HEK293 (cell line): Measurements from ENCODE around the gene MDGA2.
"Not testable (repeated sequence)": the region's sequence is repeated elsewhere in the genome, so short reads cannot be mapped to it uniquely, and the experiment has no call there.

Experiments used
- CTCF ChIA-PET: fragments of 350-600 bp; formaldehyde crosslinking; extraction: SDS; loops from one replicate; lab custom pipeline; 2021; ENCODE audit warnings: antibody characterized with exemption; lab: Yijun Ruan, JAX
- POLR2A ChIA-PET: fragments of 300-600 bp; formaldehyde crosslinking; extraction: SDS; loops from one replicate; lab custom pipeline; 2020; ENCODE audit warnings: antibody characterized with exemption, inconsistent platforms; lab: Yijun Ruan, JAX
- H3K27ac ChIP-seq: fragments of 200-500 bp; sonication (Bioruptor generic); 2 replicates; pipeline ENCODE4 v1.5.1; 2014; ENCODE audit warnings: low read depth, low read length, control low read depth, inconsistent platforms; ENCODE audit errors: extremely low read depth
- H3K36me3 ChIP-seq, 2 experiments: fragments of 200-500 bp in 1 of 2; sonication (Bioruptor generic) in 1 of 2; 1 replicate in 1 of 2; 2 replicates in 1 of 2; pipeline ENCODE4 v1.5.1; 2014 to 2017; ENCODE audit warnings: inconsistent platforms in 2 of 2, low read length in 2 of 2; ENCODE audit not compliant: control insufficient read depth in 2 of 2, insufficient read depth in 1 of 2
- H3K4me1 ChIP-seq: fragments of 200-500 bp; sonication (Bioruptor generic); 2 replicates; pipeline ENCODE4 v1.5.1; 2014; ENCODE audit warnings: mild to moderate bottlenecking, low read length, inconsistent platforms; ENCODE audit not compliant: control insufficient read depth, insufficient read depth
- H3K4me3 ChIP-seq: 2 replicates; pipeline ENCODE4 v1.5.1; 2011; ENCODE audit warnings: low read depth, mild to moderate bottlenecking, control low read depth, low read length, moderate library complexity
- H3K9me3 ChIP-seq: fragments of 200-500 bp; sonication (Bioruptor generic); 2 replicates; pipeline ENCODE4 v1.5.1; 2014; ENCODE audit warnings: low read depth, low read length, inconsistent platforms; ENCODE audit not compliant: control insufficient read depth, insufficient read depth
- GLI4 ChIP-seq: fragments of 450-650 bp; formaldehyde crosslinking; IDR thresholded peaks from 2 replicates; pipeline ENCODE4 v1.5.1; 2016; ENCODE audit warnings: missing biosample characterization, missing genetic modification characterization
- GLIS2 ChIP-seq: fragments of 450-650 bp; formaldehyde crosslinking; IDR thresholded peaks from 2 replicates; pipeline ENCODE4 v1.5.1; 2016; ENCODE audit warnings: missing biosample characterization, missing genetic modification characterization
- HOXA7 ChIP-seq: sonication (generic); formaldehyde crosslinking; IDR thresholded peaks from 2 replicates; pipeline ENCODE4 v1.8.1; 2022; ENCODE audit warnings: missing genetic modification reagents, borderline replicate concordance
- KLF9 ChIP-seq: fragments of 450-650 bp; formaldehyde crosslinking; IDR thresholded peaks from 2 replicates; pipeline ENCODE4 v1.5.1; 2016; ENCODE audit warnings: missing biosample characterization, missing genetic modification characterization, low read depth
- ZFP41 ChIP-seq: fragments of 450-650 bp; formaldehyde crosslinking; IDR thresholded peaks from 2 replicates; pipeline ENCODE4 v1.5.1; 2016; ENCODE audit warnings: missing biosample characterization, missing genetic modification characterization, borderline replicate concordance
- ZNF214 ChIP-seq: fragments of 450-650 bp; formaldehyde crosslinking; IDR thresholded peaks from 2 replicates; pipeline ENCODE4 v1.5.1; 2017; ENCODE audit warnings: missing biosample characterization, mild to moderate bottlenecking, missing genetic modification characterization, borderline replicate concordance
- ZNF23 ChIP-seq: fragments of 450-650 bp; formaldehyde crosslinking; IDR thresholded peaks from 2 replicates; pipeline ENCODE4 v1.5.1; 2016; ENCODE audit warnings: missing biosample characterization, missing genetic modification characterization, borderline replicate concordance
- ZNF248 ChIP-seq: fragments of 450-650 bp; formaldehyde crosslinking; IDR thresholded peaks from 2 replicates; pipeline ENCODE4 v1.5.1; 2017; ENCODE audit warnings: missing biosample characterization, missing genetic modification characterization
- ZNF354C ChIP-seq: fragments of 450-650 bp; formaldehyde crosslinking; IDR thresholded peaks from 2 replicates; pipeline ENCODE4 v1.5.1; 2016; ENCODE audit warnings: missing biosample characterization, missing genetic modification characterization, low read depth, borderline replicate concordance
- ZNF423 ChIP-seq: fragments of 450-650 bp; formaldehyde crosslinking; IDR thresholded peaks from 2 replicates; pipeline ENCODE4 v1.5.1; 2016; ENCODE audit warnings: missing biosample characterization, missing genetic modification characterization
- ZNF768 ChIP-seq: fragments of 450-650 bp; formaldehyde crosslinking; IDR thresholded peaks from 2 replicates; pipeline ENCODE4 v1.5.1; 2018; ENCODE audit warnings: missing biosample characterization, mild to moderate bottlenecking, missing genetic modification characterization
- ZNF791 ChIP-seq: fragments of 450-650 bp; formaldehyde crosslinking; IDR thresholded peaks from 2 replicates; pipeline ENCODE4 v1.5.1; 2016; ENCODE audit warnings: missing biosample characterization, missing genetic modification characterization
- ZSCAN23 ChIP-seq: fragments of 450-650 bp; formaldehyde crosslinking; IDR thresholded peaks from 2 replicates; pipeline ENCODE4 v1.5.1; 2016; ENCODE audit warnings: missing biosample characterization, missing genetic modification characterization
- ZXDB ChIP-seq: fragments of 450-650 bp; formaldehyde crosslinking; IDR thresholded peaks from 2 replicates; pipeline ENCODE4 v1.5.1; 2016; ENCODE audit warnings: missing biosample characterization, missing genetic modification characterization
- TF ChIP-seq, protein P1 (sequence below): fragments of 450-650 bp; formaldehyde crosslinking; IDR thresholded peaks from 2 replicates; pipeline ENCODE4 v1.5.0; 2017; ENCODE audit warnings: missing biosample characterization, missing genetic modification characterization, borderline replicate concordance
- TF ChIP-seq, protein P2 (sequence below): sonication (generic); formaldehyde crosslinking; IDR thresholded peaks from 2 replicates; pipeline ENCODE4 v1.8.1; 2022; ENCODE audit warnings: mild to moderate bottlenecking, moderate library complexity, missing genetic modification reagents
- TF ChIP-seq, protein P3 (sequence below): fragments of 450-650 bp; formaldehyde crosslinking; IDR thresholded peaks from 2 replicates; pipeline ENCODE4 v1.5.1; 2016; ENCODE audit warnings: missing biosample characterization, missing genetic modification characterization, borderline replicate concordance
- TF ChIP-seq, protein P4 (sequence below): fragments of 450-650 bp; formaldehyde crosslinking; IDR thresholded peaks from 2 replicates; pipeline ENCODE4 v1.5.1; 2016; ENCODE audit warnings: missing biosample characterization, missing genetic modification characterization, borderline replicate concordance

Gene MDGA2

DNA sequence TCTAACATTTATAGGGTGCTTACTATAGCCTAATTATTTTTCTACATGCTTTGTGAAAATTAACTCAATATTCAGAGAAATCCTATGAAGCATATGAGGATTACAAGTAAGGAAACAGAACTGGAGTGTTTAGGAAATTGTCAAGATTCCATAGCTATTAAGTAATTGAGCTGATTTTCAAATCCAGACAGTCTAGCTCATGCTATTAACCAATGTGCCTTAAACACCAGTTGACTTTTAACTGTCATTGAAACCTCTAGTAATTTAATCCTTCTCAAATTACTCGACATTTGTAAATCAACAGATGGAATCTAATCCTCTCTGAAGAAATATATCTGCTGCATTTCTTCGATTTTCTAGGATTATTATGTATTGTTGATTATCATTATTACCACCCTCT, 488.9 kb downstream of the MDGA2 start:
- Histone ChIP-seq H3K9me3 (no peaks in the 10 kb centered on the region), H3K27ac (no peak overlapping the region), H3K4me1 (no peaks in the 10 kb centered on the region), H3K4me3 (no peak overlapping the region), H3K36me3 (no peaks in the 10 kb centered on the region)
- ChIA-PET POLR2A (no interaction called here), CTCF (no interaction called here)
- no peak for TF ChIP-seq GLI4 (tag by site-specific recombination)
- TF ChIP-seq, protein P1, sequence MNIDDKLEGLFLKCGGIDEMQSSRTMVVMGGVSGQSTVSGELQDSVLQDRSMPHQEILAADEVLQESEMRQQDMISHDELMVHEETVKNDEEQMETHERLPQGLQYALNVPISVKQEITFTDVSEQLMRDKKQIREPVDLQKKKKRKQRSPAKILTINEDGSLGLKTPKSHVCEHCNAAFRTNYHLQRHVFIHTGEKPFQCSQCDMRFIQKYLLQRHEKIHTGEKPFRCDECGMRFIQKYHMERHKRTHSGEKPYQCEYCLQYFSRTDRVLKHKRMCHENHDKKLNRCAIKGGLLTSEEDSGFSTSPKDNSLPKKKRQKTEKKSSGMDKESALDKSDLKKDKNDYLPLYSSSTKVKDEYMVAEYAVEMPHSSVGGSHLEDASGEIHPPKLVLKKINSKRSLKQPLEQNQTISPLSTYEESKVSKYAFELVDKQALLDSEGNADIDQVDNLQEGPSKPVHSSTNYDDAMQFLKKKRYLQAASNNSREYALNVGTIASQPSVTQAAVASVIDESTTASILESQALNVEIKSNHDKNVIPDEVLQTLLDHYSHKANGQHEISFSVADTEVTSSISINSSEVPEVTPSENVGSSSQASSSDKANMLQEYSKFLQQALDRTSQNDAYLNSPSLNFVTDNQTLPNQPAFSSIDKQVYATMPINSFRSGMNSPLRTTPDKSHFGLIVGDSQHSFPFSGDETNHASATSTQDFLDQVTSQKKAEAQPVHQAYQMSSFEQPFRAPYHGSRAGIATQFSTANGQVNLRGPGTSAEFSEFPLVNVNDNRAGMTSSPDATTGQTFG (tag by site-specific recombination) = no peak
- no peak for TF ChIP-seq KLF9 (tag by site-specific recombination)
- TF ChIP-seq ZNF423 = no peak
- TF ChIP-seq ZSCAN23 (tag by site-specific recombination) = no peak
- TF ChIP-seq ZNF23 (tag by site-specific recombination) = no peak
- no peak for TF ChIP-seq GLIS2 (tag by site-specific recombination)

DNA sequence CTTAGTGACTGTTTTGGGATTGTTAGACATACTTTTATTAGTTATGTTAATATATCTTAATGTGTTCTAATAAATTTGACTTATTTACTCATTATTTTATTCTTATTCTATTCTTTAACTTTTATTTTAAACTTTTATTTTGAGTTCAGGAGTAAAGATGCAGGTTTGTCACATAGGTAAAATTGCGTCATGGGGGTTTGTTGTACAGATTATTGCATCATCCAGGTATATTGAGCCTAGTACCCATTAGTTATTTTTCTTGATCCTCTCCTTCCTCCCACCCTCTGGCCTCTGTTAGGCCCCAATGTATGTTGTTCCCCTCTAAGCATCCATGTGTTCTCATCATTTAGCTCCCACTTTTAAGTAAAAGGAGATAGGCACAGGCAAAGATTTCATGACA, 495.5 kb downstream of the MDGA2 start:
- TF ChIP-seq, protein P2, sequence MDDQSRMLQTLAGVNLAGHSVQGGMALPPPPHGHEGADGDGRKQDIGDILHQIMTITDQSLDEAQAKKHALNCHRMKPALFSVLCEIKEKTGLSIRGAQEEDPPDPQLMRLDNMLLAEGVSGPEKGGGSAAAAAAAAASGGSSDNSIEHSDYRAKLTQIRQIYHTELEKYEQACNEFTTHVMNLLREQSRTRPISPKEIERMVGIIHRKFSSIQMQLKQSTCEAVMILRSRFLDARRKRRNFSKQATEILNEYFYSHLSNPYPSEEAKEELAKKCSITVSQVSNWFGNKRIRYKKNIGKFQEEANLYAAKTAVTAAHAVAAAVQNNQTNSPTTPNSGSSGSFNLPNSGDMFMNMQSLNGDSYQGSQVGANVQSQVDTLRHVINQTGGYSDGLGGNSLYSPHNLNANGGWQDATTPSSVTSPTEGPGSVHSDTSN (CRISPR knock-in tag) = no peak
- no peak for TF ChIP-seq ZNF214 (tag by site-specific recombination)
- no peak for TF ChIP-seq ZFP41 (tag by site-specific recombination)
- no peak for TF ChIP-seq ZNF768 (tag by site-specific recombination)
- no peak for TF ChIP-seq ZNF248
- TF ChIP-seq HOXA7 (CRISPR knock-in tag) = no peak
- ChIA-PET POLR2A (no interaction called here), CTCF (no interaction called here)
- H3K4me1 ChIP-seq = no peaks in the 10 kb centered on the region
- H3K36me3 ChIP-seq = no peaks in the 10 kb centered on the region
- no peaks in the 10 kb centered on the region for H3K9me3 ChIP-seq
- no peak overlapping the region for H3K4me3 ChIP-seq
- no peak overlapping the region for H3K27ac ChIP-seq

DNA sequence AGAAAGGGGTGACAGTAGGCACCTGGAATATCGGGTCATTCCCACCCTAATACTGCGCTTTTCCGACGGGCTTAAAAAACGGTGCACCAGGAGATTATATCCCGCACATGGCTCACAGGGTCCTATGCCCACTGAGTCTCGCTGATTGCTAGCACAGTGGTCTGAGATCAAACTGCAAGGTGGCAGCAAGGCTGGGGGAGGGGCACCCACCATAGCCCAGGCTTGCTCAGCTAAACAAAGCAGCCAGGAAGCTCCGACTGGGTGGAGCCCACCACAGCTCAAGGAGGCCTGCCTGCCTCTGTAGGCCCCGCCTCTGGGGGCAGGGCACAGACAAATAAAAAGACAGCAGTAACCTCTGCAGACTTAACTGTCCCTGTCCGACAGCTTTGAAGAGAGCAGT, 503.5 kb downstream of the MDGA2 start:
- CTCF ChIA-PET, H3K36me3 ChIP-seq, H3K4me3 ChIP-seq, H3K27ac ChIP-seq, H3K4me1 ChIP-seq, POLR2A ChIA-PET, H3K9me3 ChIP-seq: not testable (repeated sequence)

DNA sequence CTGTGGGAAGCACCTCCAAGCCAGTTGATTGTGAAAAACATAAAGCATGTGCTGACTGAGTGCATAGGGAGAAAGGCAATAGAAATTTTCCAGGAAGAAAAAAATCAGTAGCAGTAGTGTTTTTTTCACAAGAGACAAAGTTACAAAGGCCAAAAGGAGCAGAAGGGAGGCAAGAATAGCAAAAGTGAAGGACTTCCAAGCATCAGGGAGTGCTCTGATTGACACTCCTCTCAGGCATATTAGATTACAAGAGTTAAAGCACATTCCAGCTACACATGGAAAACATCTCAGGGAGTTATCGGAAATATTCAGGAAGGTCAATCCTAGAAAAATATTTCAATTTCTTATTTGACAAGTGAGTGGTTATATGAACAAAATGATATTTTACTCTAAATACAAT, 508.0 kb downstream of the MDGA2 start:
- TF ChIP-seq, protein P3, sequence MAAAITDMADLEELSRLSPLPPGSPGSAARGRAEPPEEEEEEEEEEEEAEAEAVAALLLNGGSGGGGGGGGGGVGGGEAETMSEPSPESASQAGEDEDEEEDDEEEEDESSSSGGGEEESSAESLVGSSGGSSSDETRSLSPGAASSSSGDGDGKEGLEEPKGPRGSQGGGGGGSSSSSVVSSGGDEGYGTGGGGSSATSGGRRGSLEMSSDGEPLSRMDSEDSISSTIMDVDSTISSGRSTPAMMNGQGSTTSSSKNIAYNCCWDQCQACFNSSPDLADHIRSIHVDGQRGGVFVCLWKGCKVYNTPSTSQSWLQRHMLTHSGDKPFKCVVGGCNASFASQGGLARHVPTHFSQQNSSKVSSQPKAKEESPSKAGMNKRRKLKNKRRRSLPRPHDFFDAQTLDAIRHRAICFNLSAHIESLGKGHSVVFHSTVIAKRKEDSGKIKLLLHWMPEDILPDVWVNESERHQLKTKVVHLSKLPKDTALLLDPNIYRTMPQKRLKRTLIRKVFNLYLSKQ (tag by site-specific recombination) = no peak
- TF ChIP-seq ZNF354C (tag by site-specific recombination) = no peak
- no peak for TF ChIP-seq ZNF791 (tag by site-specific recombination)
- TF ChIP-seq, protein P4, sequence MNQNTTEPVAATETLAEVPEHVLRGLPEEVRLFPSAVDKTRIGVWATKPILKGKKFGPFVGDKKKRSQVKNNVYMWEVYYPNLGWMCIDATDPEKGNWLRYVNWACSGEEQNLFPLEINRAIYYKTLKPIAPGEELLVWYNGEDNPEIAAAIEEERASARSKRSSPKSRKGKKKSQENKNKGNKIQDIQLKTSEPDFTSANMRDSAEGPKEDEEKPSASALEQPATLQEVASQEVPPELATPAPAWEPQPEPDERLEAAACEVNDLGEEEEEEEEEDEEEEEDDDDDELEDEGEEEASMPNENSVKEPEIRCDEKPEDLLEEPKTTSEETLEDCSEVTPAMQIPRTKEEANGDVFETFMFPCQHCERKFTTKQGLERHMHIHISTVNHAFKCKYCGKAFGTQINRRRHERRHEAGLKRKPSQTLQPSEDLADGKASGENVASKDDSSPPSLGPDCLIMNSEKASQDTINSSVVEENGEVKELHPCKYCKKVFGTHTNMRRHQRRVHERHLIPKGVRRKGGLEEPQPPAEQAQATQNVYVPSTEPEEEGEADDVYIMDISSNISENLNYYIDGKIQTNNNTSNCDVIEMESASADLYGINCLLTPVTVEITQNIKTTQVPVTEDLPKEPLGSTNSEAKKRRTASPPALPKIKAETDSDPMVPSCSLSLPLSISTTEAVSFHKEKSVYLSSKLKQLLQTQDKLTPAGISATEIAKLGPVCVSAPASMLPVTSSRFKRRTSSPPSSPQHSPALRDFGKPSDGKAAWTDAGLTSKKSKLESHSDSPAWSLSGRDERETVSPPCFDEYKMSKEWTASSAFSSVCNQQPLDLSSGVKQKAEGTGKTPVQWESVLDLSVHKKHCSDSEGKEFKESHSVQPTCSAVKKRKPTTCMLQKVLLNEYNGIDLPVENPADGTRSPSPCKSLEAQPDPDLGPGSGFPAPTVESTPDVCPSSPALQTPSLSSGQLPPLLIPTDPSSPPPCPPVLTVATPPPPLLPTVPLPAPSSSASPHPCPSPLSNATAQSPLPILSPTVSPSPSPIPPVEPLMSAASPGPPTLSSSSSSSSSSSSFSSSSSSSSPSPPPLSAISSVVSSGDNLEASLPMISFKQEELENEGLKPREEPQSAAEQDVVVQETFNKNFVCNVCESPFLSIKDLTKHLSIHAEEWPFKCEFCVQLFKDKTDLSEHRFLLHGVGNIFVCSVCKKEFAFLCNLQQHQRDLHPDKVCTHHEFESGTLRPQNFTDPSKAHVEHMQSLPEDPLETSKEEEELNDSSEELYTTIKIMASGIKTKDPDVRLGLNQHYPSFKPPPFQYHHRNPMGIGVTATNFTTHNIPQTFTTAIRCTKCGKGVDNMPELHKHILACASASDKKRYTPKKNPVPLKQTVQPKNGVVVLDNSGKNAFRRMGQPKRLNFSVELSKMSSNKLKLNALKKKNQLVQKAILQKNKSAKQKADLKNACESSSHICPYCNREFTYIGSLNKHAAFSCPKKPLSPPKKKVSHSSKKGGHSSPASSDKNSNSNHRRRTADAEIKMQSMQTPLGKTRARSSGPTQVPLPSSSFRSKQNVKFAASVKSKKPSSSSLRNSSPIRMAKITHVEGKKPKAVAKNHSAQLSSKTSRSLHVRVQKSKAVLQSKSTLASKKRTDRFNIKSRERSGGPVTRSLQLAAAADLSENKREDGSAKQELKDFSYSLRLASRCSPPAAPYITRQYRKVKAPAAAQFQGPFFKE = no peak
- TF ChIP-seq ZXDB = no peak
- ChIA-PET CTCF (no interaction called here), POLR2A (no interaction called here)
- no peaks in the 10 kb centered on the region for H3K4me1 ChIP-seq
- no peak overlapping the region for H3K4me3 ChIP-seq
- H3K9me3 ChIP-seq = no peaks in the 10 kb centered on the region
- no peaks in the 10 kb centered on the region for H3K36me3 ChIP-seq
- no peak overlapping the region for H3K27ac ChIP-seq
